HG03108 (cell line): ENCODE measurements around the gene AMT.
"Not testable (repeated sequence)": the region's sequence is repeated elsewhere in the genome, so short reads cannot be mapped to it uniquely, and the experiment has no call there.

Experiments
- ATAC-seq: cut with Tn5 transposase; IDR thresholded peaks from one replicate; pipeline ENCODE4 v1.9.1; 2021; ENCODE audit warnings: moderate library complexity; ENCODE audit not compliant: unreplicated experiment

The AMT gene

DNA sequence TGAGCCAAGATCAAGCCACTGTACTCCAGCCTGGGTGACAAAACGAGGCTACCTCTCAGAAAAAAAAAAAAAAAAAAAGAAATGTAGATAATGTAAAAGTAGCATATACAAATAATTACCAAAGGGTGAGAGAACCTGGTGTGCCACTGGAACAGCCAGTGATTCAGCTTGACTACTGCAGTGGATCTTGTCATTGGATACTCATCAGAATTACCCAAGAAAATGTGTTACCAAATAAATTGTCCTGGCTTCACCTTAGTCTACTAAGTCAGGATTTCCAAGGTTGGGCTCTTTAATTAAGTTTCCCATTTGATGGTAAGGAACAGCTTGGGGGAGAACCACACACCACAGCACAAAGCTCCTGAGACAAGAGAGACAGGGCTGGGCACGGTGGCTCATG lies 5.3 kb upstream of the AMT start:
- no peak for ATAC-seq

- no peak for ATAC-seq
These were observed 2.5 kb upstream of the AMT start for GRCh38 chr3:49424816-49425215.

DNA sequence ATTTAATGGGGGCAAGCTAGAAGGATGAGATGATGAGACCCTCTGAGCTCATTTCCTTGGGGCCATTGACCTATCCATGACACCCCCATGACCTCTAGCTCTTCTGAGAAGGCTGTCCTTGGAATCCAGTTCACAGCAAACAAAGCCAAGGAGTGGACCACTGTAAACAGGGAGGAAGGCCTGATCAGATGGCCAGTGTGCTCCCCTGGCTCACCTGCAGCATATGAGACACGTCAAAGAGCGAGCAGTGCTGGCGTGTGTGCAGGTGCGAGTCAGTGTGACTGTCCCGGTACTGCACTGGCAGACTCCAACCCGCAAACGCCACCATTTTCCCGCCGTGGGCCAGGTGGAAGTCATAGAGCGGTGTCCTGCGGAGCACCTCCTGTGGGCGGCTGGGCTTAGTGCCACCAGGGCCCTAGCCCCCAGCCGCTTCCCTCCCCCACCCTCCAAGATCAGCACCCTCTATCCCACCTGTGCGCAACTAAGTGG lies 339 bp downstream of the AMT start:
- no peak for ATAC-seq

- no peak for ATAC-seq
These were observed 4.7 kb downstream of the AMT start for GRCh38 chr3:49417516-49418120.

- no peak for ATAC-seq
These were observed 5.4 kb downstream of the AMT start for GRCh38 chr3:49416867-49417266.

- no peak for ATAC-seq
These were observed 6.2 kb downstream of the AMT start for GRCh38 chr3:49415931-49416601.

DNA sequence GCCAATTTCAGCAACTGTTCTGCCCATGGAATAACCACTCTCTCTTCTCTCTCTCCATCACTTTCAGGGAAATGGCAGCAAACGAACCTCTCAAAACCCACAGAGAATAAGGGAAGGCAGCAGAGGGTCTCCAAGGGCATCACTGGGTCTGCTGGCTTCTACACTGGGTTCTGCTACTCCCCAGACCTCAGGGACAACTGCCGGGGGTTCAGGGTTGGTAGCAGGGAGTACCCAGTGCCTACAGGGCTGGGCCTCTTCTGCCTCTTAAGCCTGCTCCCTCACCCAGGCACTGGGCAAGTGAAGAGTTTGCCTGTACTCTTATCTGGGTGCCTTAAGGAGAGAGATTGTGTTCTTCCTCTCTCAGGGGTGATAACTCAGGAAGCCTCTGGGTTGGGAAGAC lies 7.5 kb downstream of the AMT start:
- ATAC-seq, result no peak

DNA sequence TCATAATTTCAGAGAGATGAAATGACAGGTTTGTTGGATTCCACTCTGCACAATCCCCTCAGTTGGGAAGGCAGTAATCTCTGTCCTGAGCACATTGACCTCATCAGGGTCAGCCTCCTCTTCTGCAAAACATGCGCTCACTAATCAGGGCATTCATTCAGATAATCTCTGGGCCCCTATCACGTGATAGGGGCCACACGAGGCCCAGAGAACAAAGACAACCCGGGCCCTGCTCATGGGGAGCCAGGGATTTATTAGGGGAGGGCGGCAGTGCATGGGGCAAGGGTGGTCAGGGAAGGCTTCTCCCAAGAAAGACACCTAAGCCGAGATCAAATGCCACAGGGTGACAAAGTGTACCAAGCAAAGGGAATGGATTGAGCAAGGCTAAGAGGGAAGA lies 8.9 kb downstream of the AMT start:
- no peak for ATAC-seq

DNA sequence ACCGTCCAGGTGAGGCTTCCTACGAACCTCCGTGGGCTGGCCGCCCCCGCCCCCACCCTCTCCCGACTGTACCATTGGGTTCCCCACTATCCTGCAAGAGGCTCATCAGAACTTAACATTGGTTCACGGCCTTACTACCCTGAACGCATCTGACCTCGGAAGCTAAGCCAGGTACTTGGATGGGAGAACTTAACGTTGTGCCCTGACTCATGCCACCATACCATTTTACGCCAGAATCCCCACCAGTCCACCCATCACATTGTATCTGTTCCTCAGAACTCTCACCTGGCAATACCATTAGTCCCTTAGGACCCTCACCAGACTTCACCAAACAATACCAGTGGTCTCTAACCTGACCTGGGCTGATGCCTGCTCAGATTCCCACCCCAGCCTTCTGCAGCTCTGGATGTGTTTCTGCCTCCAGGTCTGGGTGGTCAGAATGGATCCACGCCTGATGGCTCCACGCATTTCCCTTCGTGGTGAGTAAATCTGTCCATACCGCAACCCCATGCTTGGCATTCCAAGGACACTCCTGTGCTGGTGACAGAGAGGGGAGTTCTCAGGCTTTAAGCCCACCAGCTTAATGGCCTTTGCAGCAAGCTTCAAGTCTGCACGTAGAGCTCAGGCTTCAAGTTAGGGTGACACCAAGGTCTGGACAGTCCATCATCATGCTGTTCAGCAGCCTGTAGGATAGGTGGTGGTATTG lies 9.5 kb downstream of the AMT start:
- ATAC-seq, result no peak

GRCh38 chr3:49411968-49412631 lies 10.2 kb downstream of the AMT start, which contains the start of the genes RHOA and TCTA:
TSS of gene RHOA (minus strand) at chr3:49411976. CDS start at chr3:49375589, 36,387 bp downstream.
TSS of gene TCTA (plus strand) at chr3:49412423. CDS start at chr3:49412427, 4 bp downstream.
- ATAC-seq, result peak; percentile 71

- ATAC-seq, result peak; percentile 15
These were observed 10.7 kb downstream of the AMT start for GRCh38 chr3:49411535-49411967.

GRCh38 chr3:49410846-49411534 lies 11.3 kb downstream of the AMT start:
- ATAC-seq, result no peak

- ATAC-seq, result no peak
These were observed 12.0 kb downstream of the AMT start for GRCh38 chr3:49410066-49410845.

- no peak for ATAC-seq
These were observed 15.4 kb downstream of the AMT start for GRCh38 chr3:49406571-49407565.

DNA sequence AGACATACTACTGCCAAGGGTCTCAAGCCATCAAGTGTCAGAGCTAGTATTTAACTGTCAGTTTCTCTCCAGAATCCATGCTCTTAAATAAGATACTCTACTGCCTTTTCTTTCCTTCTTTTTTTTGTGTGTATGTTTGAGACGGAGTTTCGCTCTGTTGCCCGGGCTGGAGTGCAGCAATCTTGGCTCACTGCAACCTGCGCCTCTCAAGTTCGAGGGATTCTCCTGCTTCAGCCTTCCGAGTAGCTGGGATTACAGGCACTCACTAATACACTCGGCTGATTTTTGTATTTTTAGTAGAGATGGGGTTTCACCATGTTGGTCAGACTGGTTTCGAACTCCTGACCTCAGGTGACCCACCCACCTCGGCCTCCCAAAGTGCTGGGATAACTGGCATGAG lies 16.7 kb downstream of the AMT start:
- ATAC-seq, result not testable (repeated sequence)

DNA sequence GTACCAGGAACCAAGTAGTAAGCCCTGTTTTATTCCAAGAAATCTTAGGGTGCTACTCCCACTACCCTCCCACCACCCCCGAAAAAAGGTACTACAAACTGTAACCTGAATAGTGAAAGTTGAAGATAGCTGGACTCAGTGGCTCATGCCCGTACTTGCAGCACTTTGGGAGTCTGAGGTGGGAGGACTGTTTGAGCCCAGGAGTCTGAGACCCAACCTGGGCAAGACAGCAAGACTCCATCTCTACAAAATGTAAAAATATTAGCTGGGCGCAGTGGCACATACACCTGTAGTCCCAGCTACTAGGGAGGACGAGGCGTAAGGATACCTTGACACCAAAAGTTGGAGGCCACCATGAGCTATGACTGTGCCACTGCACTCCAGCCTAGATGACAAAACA lies 18.4 kb downstream of the AMT start:
- no peak for ATAC-seq

DNA sequence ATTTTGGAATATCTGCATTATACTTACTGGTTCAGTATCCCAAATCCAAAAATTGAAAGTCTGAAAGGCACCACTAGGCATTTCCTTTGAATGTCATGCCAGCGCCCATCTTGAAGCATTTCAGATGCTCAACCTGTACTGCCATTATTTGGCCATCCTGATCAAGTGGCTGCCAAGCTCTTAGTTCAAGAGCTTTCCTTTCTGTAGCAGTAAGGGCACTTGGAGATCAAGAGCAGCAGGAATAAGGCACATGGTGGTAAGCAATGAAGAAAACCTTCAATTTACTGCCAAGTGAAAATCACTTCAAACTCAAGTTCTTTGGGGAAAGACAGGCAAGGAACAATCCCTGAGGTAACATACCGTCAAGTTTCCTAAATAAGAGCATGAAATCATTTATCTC lies 20.5 kb downstream of the AMT start:
- ATAC-seq, result no peak

- no peak for ATAC-seq
These were observed 22.8 kb downstream of the AMT start for GRCh38 chr3:49399461-49399860.

DNA sequence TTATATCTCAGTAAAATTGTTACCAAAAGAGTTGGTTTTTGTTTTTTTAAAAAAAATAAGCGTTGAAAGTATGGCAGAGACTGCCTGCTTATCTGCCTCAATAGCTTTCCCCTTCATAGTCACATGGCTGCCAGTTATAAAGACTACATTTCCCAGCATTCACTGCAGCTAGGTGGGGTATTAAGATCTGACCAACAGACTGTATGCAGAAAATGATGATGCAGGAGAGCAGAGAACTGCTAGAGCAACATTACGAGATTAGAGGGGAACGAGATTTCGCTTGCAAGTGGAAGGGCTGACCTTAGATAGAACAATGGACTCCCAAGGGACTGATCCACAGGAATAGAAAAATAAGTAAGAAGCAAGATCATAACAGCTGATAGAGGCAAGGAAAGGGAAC lies 24.8 kb downstream of the AMT start:
- no peak for ATAC-seq
